Liver (tissue), 9 donors: ENCODE measurements around the gene PXDN. TPM values are rescaled to one million over a fixed set of nuclear protein-coding genes. Genes with fewer than 3 reads are reported as not detected.

Experiments
- DNase-seq: peaks from one replicate; pipeline ENCODE4 v3.0.0-alpha.2; 2017; ENCODE audit warnings: low spot score
- H3K27ac ChIP-seq, 2 donors: one replicate each; pipeline ENCODE4 v1.7.0; 2013; ENCODE audit warnings: inconsistent platforms in 2 of 2, low read length in 2 of 2, control low read depth in 1 of 2, low read depth in 1 of 2, mild to moderate bottlenecking in 1 of 2
- H3K27me3 ChIP-seq, 4 donors: one replicate each; pipeline versions ENCODE4 v1.6.1 to v1.7.0; 2013; ENCODE audit warnings: low read length in 3 of 4, inconsistent platforms in 1 of 4, mild to moderate bottlenecking in 1 of 4, moderate library complexity in 1 of 4; ENCODE audit not compliant: control insufficient read depth in 4 of 4, insufficient read depth in 4 of 4
- H3K36me3 ChIP-seq, 4 donors: one replicate each; pipeline versions ENCODE4 v1.6.1 to v1.7.0; 2013; ENCODE audit warnings: low read length in 3 of 4, mild to moderate bottlenecking in 3 of 4, low read depth in 1 of 4, moderate library complexity in 1 of 4; ENCODE audit not compliant: control insufficient read depth in 4 of 4, insufficient read depth in 3 of 4
- H3K4me1 ChIP-seq, 4 donors: one replicate each; pipeline versions ENCODE4 v1.6.1 to v1.7.0; 2013; ENCODE audit warnings: low read length in 3 of 4, mild to moderate bottlenecking in 3 of 4, moderate library complexity in 1 of 4; ENCODE audit not compliant: control insufficient read depth in 4 of 4, insufficient read depth in 4 of 4
- H3K4me3 ChIP-seq, 3 donors: one replicate each; pipeline versions ENCODE4 v1.6.1 to v1.7.0; 2013; ENCODE audit warnings: low read length in 3 of 3, control low read depth in 1 of 3, low read depth in 1 of 3, mild to moderate bottlenecking in 1 of 3
- H3K9ac ChIP-seq, 2 donors: one replicate each; pipeline ENCODE4 v1.7.0; 2013; ENCODE audit warnings: low read length in 2 of 2, mild to moderate bottlenecking in 2 of 2, moderate library complexity in 2 of 2, control low read depth in 1 of 2, low read depth in 1 of 2
- H3K9me3 ChIP-seq, 4 donors: one replicate each; pipeline versions ENCODE4 v1.6.1 to v1.7.0; 2013; ENCODE audit warnings: low read length in 3 of 4; ENCODE audit not compliant: control insufficient read depth in 4 of 4
- CTCF ChIP-seq: fragments of 150-350 bp; IDR thresholded peaks from 2 replicates; pipeline ENCODE4 v1.5.1; 2017; ENCODE audit warnings: improper control_type of control experiment, low read depth, low read length; ENCODE audit not compliant: missing input control
- FOXA1 ChIP-seq: IDR thresholded peaks from 2 replicates; pipeline ENCODE4 v1.6.1; 2016; ENCODE audit warnings: antibody characterized with exemption
- FOXA2 ChIP-seq: IDR thresholded peaks from 2 replicates; pipeline ENCODE4 v1.6.1; 2016; ENCODE audit warnings: antibody characterized with exemption
- GABPA ChIP-seq, 2 donors: IDR thresholded peaks in 1 of 2; conservative IDR thresholded peaks in 1 of 2; 2 replicates each; pipeline ENCODE4 v1.6.1; 2016; ENCODE audit warnings: antibody characterized with exemption in 2 of 2, mild to moderate bottlenecking in 1 of 2, moderate library complexity in 1 of 2
- HNF4A ChIP-seq, 2 donors: conservative IDR thresholded peaks; 2 replicates each; pipeline ENCODE4 v1.6.1; 2016; ENCODE audit warnings: antibody characterized with exemption in 2 of 2, mild to moderate bottlenecking in 2 of 2
- JUND ChIP-seq, 2 donors: IDR thresholded peaks; 2 replicates each; pipeline ENCODE4 v1.6.1; 2016; ENCODE audit warnings: antibody characterized with exemption in 2 of 2
- NR2F2 ChIP-seq: IDR thresholded peaks from 2 replicates; pipeline ENCODE4 v1.6.1; 2016; ENCODE audit warnings: antibody characterized with exemption
- RAD21 ChIP-seq, 2 donors: IDR thresholded peaks; 2 replicates each; pipeline ENCODE4 v1.6.1; 2016; ENCODE audit warnings: antibody characterized with exemption in 2 of 2, mild to moderate bottlenecking in 2 of 2
- REST ChIP-seq: IDR thresholded peaks from 2 replicates; pipeline ENCODE4 v1.6.1; 2016; ENCODE audit warnings: antibody characterized with exemption, mild to moderate bottlenecking
- RXRA ChIP-seq, 2 donors: IDR thresholded peaks; 2 replicates each; pipeline ENCODE4 v1.6.1; 2017 to 2018; ENCODE audit warnings: antibody characterized with exemption in 2 of 2, mild to moderate bottlenecking in 1 of 2
- SP1 ChIP-seq: IDR thresholded peaks from 2 replicates; pipeline ENCODE4 v1.6.1; 2018; ENCODE audit warnings: antibody characterized with exemption, mild to moderate bottlenecking
- TAF1 ChIP-seq: conservative IDR thresholded peaks from 2 replicates; pipeline ENCODE4 v1.6.1; 2016; ENCODE audit warnings: antibody characterized with exemption, mild to moderate bottlenecking
- YY1 ChIP-seq: IDR thresholded peaks from 2 replicates; pipeline ENCODE4 v1.6.1; 2016; ENCODE audit warnings: antibody characterized with exemption, mild to moderate bottlenecking
- ZBTB33 ChIP-seq: IDR thresholded peaks from 2 replicates; pipeline ENCODE4 v1.6.1; 2016; ENCODE audit warnings: antibody characterized with exemption
- whole genome bisulfite sequencing: extraction: QIAGEN DNeasy Blood & Tissue Kit; methylation state at CpG from one replicate; pipeline ENCODE4 v1.1.7; 2013; 5-methylcytosine and 5-hydroxymethylcytosine counted together
- polyA plus RNA-seq, 2 donors: library from polyadenylated mRNA; stranded (reverse) in 1 of 2; unstranded in 1 of 2; fragments of 200-250 nt in 1 of 2; fragments of >200 nt in 1 of 2; fragmentation: Nextera tagmentation in 1 of 2; extraction: Ambion mirVana in 1 of 2; gene quantifications; one replicate each; pipeline versions ENCODE4 v1.2.1 to v1.2.3, GENCODE V29; 2013 to 2015
- total RNA-seq, 2 donors: library from RNA; depleted of rRNA; stranded (reverse); fragments of >200 nt; gene quantifications; one replicate each; pipeline ENCODE4 v1.2.3, GENCODE V29; 2014
- donor health status: healthy.
- donor health status: healthy.
- donor health status: healthy.
- donor health status: healthy.
- donor health status: healthy.

Gene PXDN
- total and polyA plus RNA-seq, 4 donors: 4.2 to 21.5 (median 16.9) TPM

- TF ChIP-seq ZBTB33 (no peak), JUND (IDR thresholded peaks at IDR 0.05) (no peak), NR2F2 (peak; percentile 90)
- H3K9ac ChIP-seq: no peak overlapping the region
- DNase-seq: no peak
- peaks cover 0 to 5% (median 0%) of the 10 kb centered on the region in 4 donors for H3K27me3 ChIP-seq
- peak overlapping the region; percentile 55 to 81 for H3K27ac ChIP-seq
- no peaks in the 10 kb centered on the region for H3K36me3 ChIP-seq
- no peak overlapping the region for H3K4me3 ChIP-seq
- 42% methylated on average over 10 of the region's 10 CpGs for WGBS
- peaks cover 0 to 6% (median 1%) of the 10 kb centered on the region in 4 donors for H3K9me3 ChIP-seq
- H3K4me1 ChIP-seq: peaks cover 0 to 2% (median 0%) of the 10 kb centered on the region in 4 donors
Measured at GRCh38 chr2:1731963-1732768, 12.1 kb downstream of the PXDN start.

- H3K36me3 ChIP-seq: no peaks in the 10 kb centered on the region
- peaks cover 0 to 6% (median 2%) of the 10 kb centered on the region in 4 donors for H3K9me3 ChIP-seq
- peaks cover 0 to 5% (median 0%) of the 10 kb centered on the region in 4 donors for H3K27me3 ChIP-seq
- TF ChIP-seq ZBTB33: no peak
- TF ChIP-seq RXRA (IDR thresholded peaks at IDR 0.05): no peak
- TF ChIP-seq SP1: no peak
- TF ChIP-seq JUND (IDR thresholded peaks at IDR 0.05): no peak
- no peak for TF ChIP-seq YY1
- no peak for TF ChIP-seq HNF4A (conservative IDR thresholded peaks at IDR 0.05)
- TF ChIP-seq CTCF: no peak
- no peak for TF ChIP-seq GABPA (IDR thresholded peaks at IDR 0.05 in 1 of 2, conservative IDR thresholded peaks at IDR 0.05 in 1 of 2)
- no peak for TF ChIP-seq FOXA1
- no peak for TF ChIP-seq FOXA2
- no peak for TF ChIP-seq TAF1
- TF ChIP-seq REST: no peak
- TF ChIP-seq NR2F2: no peak
- no peak for TF ChIP-seq RAD21 (IDR thresholded peaks at IDR 0.05)
- no peak for DNase-seq
- H3K4me1 ChIP-seq: peaks cover 0 to 2% (median 0%) of the 10 kb centered on the region in 4 donors
- peak overlapping the region; percentile 48 to 81 for H3K27ac ChIP-seq
- H3K4me3 ChIP-seq: no peak overlapping the region
- WGBS: 65% methylated on average over 8 of the region's 8 CpGs
- no peak overlapping the region for H3K9ac ChIP-seq
Measured at GRCh38 chr2:1731447-1731962, 12.8 kb downstream of the PXDN start.
